Stimulated activated CD4-positive, alpha-beta T cell treated with anti-CD3 and anti-CD28 coated beads, Interleukin-1b, Interleukin-23, amount 100 ng/mL, for 1 hour (primary cell): ENCODE data around the gene BRCA1.

Source experiments
- DNase-seq, 2 donors: peaks; one replicate each; pipeline ENCODE4 v3.0.0-alpha.2; 2020; ENCODE audit warnings: low read depth in 2 of 2

Gene BRCA1

GRCh38 chr17:43025290-43025657 lies 99.9 kb downstream of the BRCA1 start:
- no peak for DNase-seq

- peak; percentile 46 to 60 for DNase-seq
Measured at GRCh38 chr17:43024407-43025289, 100.5 kb downstream of the BRCA1 start, which contains the start of gene RND2. Gene RND2 (plus strand): TSS chr17:43025231. CDS start chr17:43025348, 117 bp downstream.

- DNase-seq = peak in 1 of 2 donors; percentile 43
Measured at GRCh38 chr17:43021741-43022512, 103.2 kb downstream of the BRCA1 start, which contains the start of gene VAT1. Gene VAT1 (minus strand): TSS chr17:43022385. CDS start chr17:43022322, 63 bp downstream.

GRCh38 chr17:43020789-43021740 lies 104.1 kb downstream of the BRCA1 start:
- DNase-seq = no peak

- no peak for DNase-seq
Measured at GRCh38 chr17:43020030-43020621, 105.0 kb downstream of the BRCA1 start.

- DNase-seq = no peak
Measured at GRCh38 chr17:43019418-43019817, 105.7 kb downstream of the BRCA1 start.

GRCh38 chr17:43018932-43019331 lies 106.2 kb downstream of the BRCA1 start:
- no peak for DNase-seq

GRCh38 chr17:43018008-43018853 lies 106.9 kb downstream of the BRCA1 start:
- no peak for DNase-seq

- no peak for DNase-seq
Measured at GRCh38 chr17:43016216-43016615, 108.9 kb downstream of the BRCA1 start.

- no peak for DNase-seq
Measured at GRCh38 chr17:43015579-43015978, 109.6 kb downstream of the BRCA1 start.

GRCh38 chr17:43014649-43015542 lies 110.3 kb downstream of the BRCA1 start:
- no peak for DNase-seq

GRCh38 chr17:43014020-43014648 lies 111.0 kb downstream of the BRCA1 start:
- no peak for DNase-seq

GRCh38 chr17:43013296-43013695 lies 111.9 kb downstream of the BRCA1 start:
- no peak for DNase-seq

- DNase-seq = no peak
Measured at GRCh38 chr17:43011728-43012472, 113.3 kb downstream of the BRCA1 start.

- no peak for DNase-seq
Measured at GRCh38 chr17:43010667-43011308, 114.4 kb downstream of the BRCA1 start.

GRCh38 chr17:43006639-43007551 lies 118.3 kb downstream of the BRCA1 start, which contains the start of gene IFI35:
Gene IFI35 (plus strand): TSS chr17:43006784. CDS start chr17:43006948, 164 bp downstream.
- peak; percentile 65 to 70 for DNase-seq
